Esophagus muscularis mucosa (tissue), 4 donors: ENCODE results near the gene OTOS. TPM values are rescaled to one million over a fixed set of nuclear protein-coding genes. Genes with fewer than 3 reads are reported as not detected.
A peak's percentile ranks its signal among the peaks of the same experiment; 100 is the strongest.

Experiments
- DNase-seq: peaks from one replicate; pipeline ENCODE4 v3.0.0-alpha.2; 2017; ENCODE audit errors: extremely low spot score
- H3K27ac ChIP-seq, 4 donors: fragments of 200-600 bp; sonication (generic); replicated peaks in 1 of 4; 1 replicate in 3 of 4; 2 replicates in 1 of 4; pipeline ENCODE4 v1.5.1; 2016 to 2019; ENCODE audit warnings: mild to moderate bottlenecking in 1 of 4
- H3K27me3 ChIP-seq, 4 donors: fragments of 200-600 bp; sonication (generic); one replicate each; pipeline versions ENCODE4 v1.5.1 to v1.6.0; 2016 to 2019
- H3K36me3 ChIP-seq, 4 donors: fragments of 200-600 bp; sonication (generic); one replicate each; pipeline ENCODE4 v1.5.1; 2016 to 2019
- H3K4me1 ChIP-seq, 4 donors: fragments of 200-600 bp; sonication (generic); one replicate each; pipeline ENCODE4 v1.5.1; 2016 to 2019
- H3K4me3 ChIP-seq, 4 donors: fragments of 200-600 bp; sonication (generic); 1 replicate in 2 of 4; 2 replicates in 2 of 4; pipeline ENCODE4 v1.5.1; 2016 to 2019; ENCODE audit warnings: mild to moderate bottlenecking in 4 of 4, moderate library complexity in 1 of 4
- H3K9me3 ChIP-seq, 4 donors: fragments of 200-600 bp; sonication (generic); 1 replicate in 3 of 4; 2 replicates in 1 of 4; pipeline ENCODE4 v1.5.1; 2016 to 2019
- CTCF ChIP-seq, 3 experiments: fragments of 200-600 bp in 2 of 3; fragments of 450-650 bp in 1 of 3; sonication (generic) in 2 of 3; IDR thresholded peaks; one replicate each; pipeline ENCODE4 v1.5.1; 2017 to 2019; ENCODE audit warnings: antibody characterized with exemption in 3 of 3, mild to moderate bottlenecking in 2 of 3, moderate library complexity in 1 of 3
- EP300 ChIP-seq: sonication (generic); formaldehyde crosslinking; IDR thresholded peaks from one replicate; pipeline ENCODE4 v1.6.1; 2017; ENCODE audit warnings: antibody characterized with exemption
- POLR2A ChIP-seq: fragments of 450-650 bp; IDR thresholded peaks from one replicate; pipeline ENCODE4 v1.6.1; 2017; ENCODE audit warnings: antibody characterized with exemption, moderate library complexity, mild to moderate bottlenecking, low read depth
- POLR2AphosphoS5 ChIP-seq, 2 donors: sonication (generic); formaldehyde crosslinking; IDR thresholded peaks; one replicate each; pipeline ENCODE4 v1.6.1; 2017; ENCODE audit warnings: antibody characterized with exemption in 2 of 2
- WGBS: methylation state at CpG from one replicate; pipeline ENCODE4 v1.1.5; 2018; 5-methylcytosine and 5-hydroxymethylcytosine counted together
- intact Hi-C: fragments of 100-400 bp; cut with DNase I; formaldehyde crosslinking; loops from one replicate; pipeline ENCODE4 v1.15.1; 2023
- total RNA-seq, 4 donors: library from RNA; depleted of rRNA; stranded (reverse); fragments of >200 nt; gene quantifications; one replicate each; pipeline versions ENCODE4 v1.1.0 to v1.2.1, GENCODE V29; 2016

The OTOS gene
- total RNA-seq, 4 donors from 2014 or later = not detected

DNA sequence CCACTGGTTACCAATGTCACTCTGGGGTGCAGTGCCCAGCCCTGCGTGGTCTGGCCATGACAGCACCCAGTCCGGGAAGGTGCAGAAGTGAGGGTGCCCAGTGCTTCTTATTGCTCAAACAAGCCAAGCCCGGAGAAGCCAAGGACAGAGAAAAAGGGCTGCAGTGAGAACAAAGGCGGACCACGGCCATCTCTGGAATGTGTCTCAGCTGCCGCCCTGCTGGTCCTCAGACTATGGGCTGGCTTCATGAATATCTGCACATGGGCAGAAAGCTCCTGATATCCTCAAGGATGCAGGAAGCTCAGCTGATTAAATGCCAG lies 33.0 kb downstream of the OTOS start:
- no peak overlapping the region for H3K27ac ChIP-seq
- intact Hi-C loops = no loop called here
- 79% methylated on average over 6 of the region's 6 CpGs for WGBS
- no peaks in the 10 kb centered on the region for H3K4me1 ChIP-seq
- H3K9me3 ChIP-seq = no peaks in the 10 kb centered on the region
- no peak overlapping the region for H3K4me3 ChIP-seq
- TF ChIP-seq EP300 (no peak), POLR2AphosphoS5 (IDR thresholded peaks at IDR 0.05) (no peak), POLR2A (no peak), CTCF (IDR thresholded peaks at IDR 0.05) (no peak)
- H3K36me3 ChIP-seq = no peaks in the 10 kb centered on the region
- DNase-seq = peak; percentile 90
- peaks cover 0 to 59% (median 0%) of the 10 kb centered on the region in 4 donors for H3K27me3 ChIP-seq

DNA sequence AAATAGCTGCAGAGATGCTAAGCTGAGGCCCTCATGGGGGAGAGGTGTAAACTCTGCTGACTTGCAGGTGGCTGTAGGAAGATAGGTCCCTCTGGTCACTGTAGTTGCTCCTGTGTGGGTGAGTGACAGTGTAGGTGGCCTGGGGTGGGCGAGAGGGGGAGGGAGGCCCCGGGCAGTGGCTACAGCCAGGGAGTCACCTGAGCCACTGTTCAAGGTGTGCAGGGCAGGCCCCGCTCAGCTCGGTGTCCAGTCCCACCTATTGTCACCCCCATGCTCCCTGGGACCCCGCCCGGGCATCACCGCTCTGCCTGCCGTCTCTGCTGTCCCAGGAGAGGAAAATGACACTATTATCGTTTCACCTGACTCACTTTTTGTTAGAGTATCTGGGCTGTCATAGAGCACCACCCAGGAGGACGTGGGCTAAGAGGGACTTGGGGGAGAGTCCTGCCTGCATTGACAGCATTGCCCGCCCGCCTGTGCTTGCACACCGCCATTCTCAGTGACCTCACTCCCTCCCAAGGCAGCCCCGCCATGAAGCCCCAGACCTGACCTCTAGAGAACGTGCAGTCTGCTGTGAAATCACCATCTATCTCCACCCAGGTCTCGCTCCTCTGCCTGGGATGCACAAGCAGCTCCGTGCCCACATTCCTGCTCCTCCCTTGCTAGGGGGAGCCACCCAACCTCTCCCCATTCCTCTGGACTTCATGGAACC lies 33.5 kb downstream of the OTOS start:
- TF ChIP-seq POLR2A (no peak), CTCF (IDR thresholded peaks at IDR 0.05) (no peak), POLR2AphosphoS5 (IDR thresholded peaks at IDR 0.05) (no peak), EP300 (no peak)
- no peak overlapping the region for H3K27ac ChIP-seq
- intact Hi-C loops = no loop called here
- no peaks in the 10 kb centered on the region for H3K4me1 ChIP-seq
- H3K9me3 ChIP-seq = no peaks in the 10 kb centered on the region
- no peaks in the 10 kb centered on the region for H3K36me3 ChIP-seq
- WGBS = 73% methylated on average over 16 of the region's 17 CpGs
- H3K4me3 ChIP-seq = no peak overlapping the region
- H3K27me3 ChIP-seq = peaks cover 0 to 55% (median 0%) of the 10 kb centered on the region in 4 donors
- no peak for DNase-seq

- intact Hi-C loops = no loop called here
- no peaks in the 10 kb centered on the region for H3K9me3 ChIP-seq
- 80% methylated on average over 1 of the region's 11 CpGs for WGBS
- H3K4me3 ChIP-seq = no peak overlapping the region
- no peak for TF ChIP-seq POLR2AphosphoS5 (IDR thresholded peaks at IDR 0.05)
- no peak for TF ChIP-seq CTCF (IDR thresholded peaks at IDR 0.05)
- no peak for TF ChIP-seq EP300
- no peak for TF ChIP-seq POLR2A
- H3K27ac ChIP-seq = no peak overlapping the region
- H3K4me1 ChIP-seq = no peaks in the 10 kb centered on the region
- peaks cover 0 to 47% (median 0%) of the 10 kb centered on the region in 4 donors for H3K27me3 ChIP-seq
- no peak for DNase-seq
- no peaks in the 10 kb centered on the region for H3K36me3 ChIP-seq
Measured at GRCh38 chr2:240105982-240106381, 34.5 kb downstream of the OTOS start.

- 84% methylated on average over 4 of the region's 4 CpGs for WGBS
- intact Hi-C loops = no loop called here
- DNase-seq = no peak
Measured at GRCh38 chr2:240103136-240103535, 37.3 kb downstream of the OTOS start.

More at GRCh38 chr2:240103136-240103535, 37.3 kb downstream of the OTOS start:
- H3K4me3 ChIP-seq = no peak overlapping the region
- TF ChIP-seq POLR2AphosphoS5 (IDR thresholded peaks at IDR 0.05) (no peak), POLR2A (no peak), CTCF (IDR thresholded peaks at IDR 0.05) (no peak), EP300 (no peak)
- H3K36me3 ChIP-seq = no peaks in the 10 kb centered on the region
- peaks cover 0 to 33% (median 0%) of the 10 kb centered on the region in 4 donors for H3K27me3 ChIP-seq
- no peak overlapping the region for H3K27ac ChIP-seq
- peaks cover 0 to 8% (median 0%) of the 10 kb centered on the region in 4 donors for H3K9me3 ChIP-seq
- H3K4me1 ChIP-seq = no peaks in the 10 kb centered on the region
